Fibroblast of skin of right quadriceps (primary cell): Measurements from ENCODE around the gene PNCK.

ENCODE experiments used
- DNase-seq: peaks from one replicate; pipeline ENCODE4 v3.0.0-alpha.2; 2013

Gene PNCK

GRCh38 chrX:153657161-153657560 is 16.5 kb downstream of the PNCK start:
- no peak for DNase-seq

GRCh38 chrX:153653556-153653955 is 20.1 kb downstream of the PNCK start:
- no peak for DNase-seq

GRCh38 chrX:153651540-153652079 is 22.0 kb downstream of the PNCK start:
- DNase-seq: no peak

GRCh38 chrX:153650959-153651358 is 22.7 kb downstream of the PNCK start:
- DNase-seq: no peak

GRCh38 chrX:153649915-153650782 is 23.5 kb downstream of the PNCK start:
- DNase-seq: no peak

- no peak for DNase-seq
Measured at GRCh38 chrX:153649178-153649914, 24.3 kb downstream of the PNCK start.

- no peak for DNase-seq
Measured at GRCh38 chrX:153648358-153649177, 25.0 kb downstream of the PNCK start.

- no peak for DNase-seq
Measured at GRCh38 chrX:153647461-153648357, 25.9 kb downstream of the PNCK start.

GRCh38 chrX:153646620-153647373 is 26.8 kb downstream of the PNCK start, which contains the start of gene DUSP9:
DUSP9 (plus strand) TSS chrX:153647203; CDS start chrX:153647954, 751 bp downstream.
- DNase-seq: peak; percentile 7

GRCh38 chrX:153645921-153646488 is 27.6 kb downstream of the PNCK start:
- no peak for DNase-seq

GRCh38 chrX:153645151-153645550 is 28.5 kb downstream of the PNCK start:
- DNase-seq: no peak

GRCh38 chrX:153644356-153645125 is 29.1 kb downstream of the PNCK start:
- DNase-seq: no peak

- DNase-seq: no peak
Measured at GRCh38 chrX:153643431-153644351, 29.9 kb downstream of the PNCK start.

GRCh38 chrX:153642655-153643430 is 30.8 kb downstream of the PNCK start:
- DNase-seq: no peak

GRCh38 chrX:153642051-153642654 is 31.5 kb downstream of the PNCK start:
- DNase-seq: no peak

- DNase-seq: no peak
Measured at GRCh38 chrX:153641627-153642026, 32.0 kb downstream of the PNCK start.
